Suprapubic skin (tissue), 4 donors: ENCODE measurements around the gene LRRC32. TPM values are rescaled to one million over a fixed set of nuclear protein-coding genes. Genes with fewer than 3 reads are reported as not detected.

ENCODE experiments used
- DNase-seq, 2 donors: peaks; one replicate each; pipeline ENCODE4 v3.0.0-alpha.2; 2019; ENCODE audit warnings: low spot score in 2 of 2
- H3K27ac ChIP-seq: fragments of 200-600 bp; sonication (generic); one replicate; pipeline ENCODE4 v1.5.1; 2019
- H3K27me3 ChIP-seq: fragments of 200-600 bp; sonication (generic); one replicate; pipeline ENCODE4 v1.5.1; 2019
- H3K36me3 ChIP-seq: fragments of 200-600 bp; sonication (generic); one replicate; pipeline ENCODE4 v1.5.1; 2019
- H3K4me1 ChIP-seq: fragments of 200-600 bp; sonication (generic); one replicate; pipeline ENCODE4 v1.5.1; 2019
- H3K4me3 ChIP-seq: fragments of 200-600 bp; sonication (generic); one replicate; pipeline ENCODE4 v1.5.1; 2019; ENCODE audit warnings: mild to moderate bottlenecking
- H3K9me3 ChIP-seq: fragments of 200-600 bp; sonication (generic); one replicate; pipeline ENCODE4 v1.5.1; 2019
- EP300 ChIP-seq: sonication (generic); formaldehyde crosslinking; IDR thresholded peaks from one replicate; pipeline ENCODE4 v1.6.1; 2017; ENCODE audit warnings: antibody characterized with exemption
- POLR2A ChIP-seq, 2 donors: fragments of 450-650 bp; IDR thresholded peaks; one replicate each; pipeline ENCODE4 v1.6.1; 2017; ENCODE audit warnings: antibody characterized with exemption in 2 of 2, mild to moderate bottlenecking in 2 of 2, moderate library complexity in 2 of 2
- POLR2AphosphoS5 ChIP-seq, 3 donors: sonication (generic); formaldehyde crosslinking; IDR thresholded peaks; one replicate each; pipeline ENCODE4 v1.6.1; 2017; ENCODE audit warnings: antibody characterized with exemption in 3 of 3
- WGBS: methylation state at CpG from one replicate; pipeline ENCODE4 v1.1.5; 2018; 5-methylcytosine and 5-hydroxymethylcytosine counted together
- total RNA-seq, 4 donors: library from RNA; depleted of rRNA; stranded (reverse); fragments of >200 nt; gene quantifications; one replicate each; pipeline ENCODE4 v1.1.0, GENCODE V29; 2016
- TF ChIP-seq, protein P1 (sequence below), 2 donors: fragments of 200-600 bp in 1 of 2; fragments of 450-650 bp in 1 of 2; sonication (generic) in 1 of 2; IDR thresholded peaks; one replicate each; pipeline ENCODE4 v1.5.1; 2016 to 2019; ENCODE audit warnings: antibody characterized with exemption in 2 of 2, mild to moderate bottlenecking in 1 of 2, moderate library complexity in 1 of 2

LRRC32 gene
- total RNA-seq, 4 donors from 2014 or later, result 10.4 to 23.2 (median 17.5) TPM

- TF ChIP-seq POLR2A (IDR thresholded peaks at IDR 0.05) (no peak), POLR2AphosphoS5 (IDR thresholded peaks at IDR 0.05) (no peak), EP300 (no peak)
- TF ChIP-seq, protein P1, sequence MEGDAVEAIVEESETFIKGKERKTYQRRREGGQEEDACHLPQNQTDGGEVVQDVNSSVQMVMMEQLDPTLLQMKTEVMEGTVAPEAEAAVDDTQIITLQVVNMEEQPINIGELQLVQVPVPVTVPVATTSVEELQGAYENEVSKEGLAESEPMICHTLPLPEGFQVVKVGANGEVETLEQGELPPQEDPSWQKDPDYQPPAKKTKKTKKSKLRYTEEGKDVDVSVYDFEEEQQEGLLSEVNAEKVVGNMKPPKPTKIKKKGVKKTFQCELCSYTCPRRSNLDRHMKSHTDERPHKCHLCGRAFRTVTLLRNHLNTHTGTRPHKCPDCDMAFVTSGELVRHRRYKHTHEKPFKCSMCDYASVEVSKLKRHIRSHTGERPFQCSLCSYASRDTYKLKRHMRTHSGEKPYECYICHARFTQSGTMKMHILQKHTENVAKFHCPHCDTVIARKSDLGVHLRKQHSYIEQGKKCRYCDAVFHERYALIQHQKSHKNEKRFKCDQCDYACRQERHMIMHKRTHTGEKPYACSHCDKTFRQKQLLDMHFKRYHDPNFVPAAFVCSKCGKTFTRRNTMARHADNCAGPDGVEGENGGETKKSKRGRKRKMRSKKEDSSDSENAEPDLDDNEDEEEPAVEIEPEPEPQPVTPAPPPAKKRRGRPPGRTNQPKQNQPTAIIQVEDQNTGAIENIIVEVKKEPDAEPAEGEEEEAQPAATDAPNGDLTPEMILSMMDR (IDR thresholded peaks at IDR 0.05), result no peak
- no peaks in the 10 kb centered on the region for H3K9me3 ChIP-seq
- H3K4me1 ChIP-seq, result peaks cover 24% of the 10 kb centered on the region
- H3K27me3 ChIP-seq, result peaks cover 15% of the 10 kb centered on the region
- peak overlapping the region; percentile 35 for H3K27ac ChIP-seq
- 87% methylated on average over 4 of the region's 6 CpGs for whole genome bisulfite sequencing
- peaks cover 13% of the 10 kb centered on the region for H3K36me3 ChIP-seq
- H3K4me3 ChIP-seq, result peak overlapping the region; percentile 63
- peak; percentile 56 to 64 for DNase-seq
These were observed 4.6 kb downstream of the LRRC32 start for GRCh38 chr11:76665921-76666351.

DNA sequence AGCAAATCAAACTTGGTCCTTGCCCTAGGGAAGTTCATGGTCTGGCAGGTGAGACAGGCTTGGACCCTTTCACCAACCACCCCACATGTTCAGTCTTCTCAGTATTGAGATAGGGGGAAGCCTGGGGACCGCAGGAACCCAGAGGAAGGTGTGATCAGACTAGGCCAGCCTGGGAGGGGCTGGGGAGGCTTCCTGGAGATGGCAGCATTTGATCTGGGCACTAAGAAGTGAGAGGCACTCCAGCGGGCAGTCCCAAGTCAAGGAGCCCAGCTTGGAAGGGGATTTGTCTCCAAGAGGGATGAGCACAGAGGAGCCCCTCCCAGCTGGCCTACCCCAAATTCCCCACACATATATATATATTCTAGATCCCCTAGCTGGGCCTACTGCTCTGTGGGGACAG, 5.4 kb downstream of the LRRC32 start:
- Histone ChIP-seq H3K27me3 (peaks cover 8% of the 10 kb centered on the region), H3K9me3 (no peaks in the 10 kb centered on the region), H3K27ac (no peak overlapping the region), H3K4me3 (no peak overlapping the region), H3K36me3 (peaks cover 21% of the 10 kb centered on the region), H3K4me1 (peaks cover 17% of the 10 kb centered on the region)
- DNase-seq, result peak; percentile 51 to 75
- TF ChIP-seq, protein P1 (IDR thresholded peaks at IDR 0.05), result no peak
- peak in 1 of 2 donors; percentile 9 for TF ChIP-seq POLR2A (IDR thresholded peaks at IDR 0.05)
- WGBS, result 62% methylated on average over 2 of the region's 2 CpGs

DNA sequence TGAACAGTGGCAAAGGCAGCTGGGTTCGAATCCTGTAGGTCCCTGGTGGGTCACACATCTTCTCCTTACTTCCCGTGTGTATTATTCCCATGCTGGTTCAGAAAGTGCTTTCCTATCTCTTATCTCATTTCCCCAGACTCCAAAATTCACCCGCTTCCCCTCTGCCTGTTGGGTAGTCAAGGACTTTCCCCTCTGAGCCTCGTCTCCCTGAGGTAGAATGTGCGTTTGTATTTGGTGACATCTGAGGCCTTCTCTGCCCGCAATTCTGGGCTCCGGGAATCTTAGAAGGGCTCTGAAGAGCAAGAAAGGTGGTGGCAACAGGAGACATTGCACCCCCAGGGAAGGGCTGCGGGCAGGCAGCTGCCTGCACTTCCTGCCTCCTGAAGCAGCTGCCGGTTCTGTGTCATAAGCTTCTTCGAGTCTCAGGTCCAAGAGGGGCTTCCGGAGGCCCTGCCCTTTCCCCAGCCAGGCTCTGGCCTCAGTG, 5.9 kb downstream of the LRRC32 start:
- Histone ChIP-seq H3K9me3 (no peaks in the 10 kb centered on the region), H3K27me3 (peaks cover 2% of the 10 kb centered on the region), H3K4me3 (no peak overlapping the region), H3K27ac (no peak overlapping the region), H3K36me3 (peaks cover 26% of the 10 kb centered on the region), H3K4me1 (peaks cover 16% of the 10 kb centered on the region)
- no peak for TF ChIP-seq EP300
- TF ChIP-seq POLR2A (IDR thresholded peaks at IDR 0.05), result no peak
- WGBS, result 51% methylated on average over 10 of the region's 11 CpGs
- peak; percentile 55 for DNase-seq

DNA sequence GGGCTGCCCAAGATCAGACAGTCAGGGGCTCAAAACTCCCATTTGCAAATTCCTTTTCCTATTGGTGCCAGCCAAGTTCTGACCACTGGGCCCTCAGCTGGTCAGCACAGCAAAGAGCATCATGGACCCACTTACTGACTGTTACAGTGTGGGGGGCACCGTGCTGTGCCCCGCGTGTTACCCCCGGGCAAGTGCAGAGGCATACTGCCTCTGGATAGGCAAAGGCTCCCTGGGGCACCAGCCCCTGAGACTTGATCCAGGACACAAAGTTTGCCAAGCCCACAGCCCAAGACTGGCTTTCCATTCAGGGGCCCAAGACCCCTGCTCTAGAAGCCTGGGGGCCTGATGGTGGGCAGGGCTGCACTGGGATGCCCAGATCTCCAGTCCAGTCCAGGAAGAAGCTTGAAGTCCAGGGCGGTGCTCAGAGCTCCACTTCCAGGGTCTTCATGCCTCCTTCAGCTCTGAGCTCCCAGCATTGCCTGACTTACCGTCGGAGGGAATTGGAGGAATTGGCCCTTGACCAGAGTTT, 6.6 kb downstream of the LRRC32 start:
- Histone ChIP-seq H3K4me1 (peaks cover 16% of the 10 kb centered on the region), H3K9me3 (no peaks in the 10 kb centered on the region), H3K36me3 (peaks cover 30% of the 10 kb centered on the region), H3K27ac (no peak overlapping the region), H3K27me3 (no peaks in the 10 kb centered on the region), H3K4me3 (no peak overlapping the region)
- 91% methylated on average over 7 of the region's 7 CpGs for WGBS
- peak; percentile 44 to 67 for DNase-seq
- no peak for TF ChIP-seq POLR2A (IDR thresholded peaks at IDR 0.05)
- no peak for TF ChIP-seq POLR2AphosphoS5 (IDR thresholded peaks at IDR 0.05)
- no peak for TF ChIP-seq EP300
- TF ChIP-seq, protein P1 (IDR thresholded peaks at IDR 0.05), result no peak

- Histone ChIP-seq H3K36me3 (peaks cover 30% of the 10 kb centered on the region), H3K27me3 (no peaks in the 10 kb centered on the region), H3K27ac (no peak overlapping the region), H3K9me3 (no peaks in the 10 kb centered on the region), H3K4me3 (no peak overlapping the region), H3K4me1 (peaks cover 16% of the 10 kb centered on the region)
- peak in 1 of 2 donors; percentile 16 for DNase-seq
- WGBS, result 75% methylated on average over 2 of the region's 2 CpGs
- TF ChIP-seq EP300 (no peak), POLR2A (IDR thresholded peaks at IDR 0.05) (no peak), POLR2AphosphoS5 (IDR thresholded peaks at IDR 0.05) (no peak)
- TF ChIP-seq, protein P1 (IDR thresholded peaks at IDR 0.05), result no peak
These were observed 7.1 kb downstream of the LRRC32 start for GRCh38 chr11:76663486-76663810.
